ENCODE results near the gene MDM4.

Gene MDM4, protein sequence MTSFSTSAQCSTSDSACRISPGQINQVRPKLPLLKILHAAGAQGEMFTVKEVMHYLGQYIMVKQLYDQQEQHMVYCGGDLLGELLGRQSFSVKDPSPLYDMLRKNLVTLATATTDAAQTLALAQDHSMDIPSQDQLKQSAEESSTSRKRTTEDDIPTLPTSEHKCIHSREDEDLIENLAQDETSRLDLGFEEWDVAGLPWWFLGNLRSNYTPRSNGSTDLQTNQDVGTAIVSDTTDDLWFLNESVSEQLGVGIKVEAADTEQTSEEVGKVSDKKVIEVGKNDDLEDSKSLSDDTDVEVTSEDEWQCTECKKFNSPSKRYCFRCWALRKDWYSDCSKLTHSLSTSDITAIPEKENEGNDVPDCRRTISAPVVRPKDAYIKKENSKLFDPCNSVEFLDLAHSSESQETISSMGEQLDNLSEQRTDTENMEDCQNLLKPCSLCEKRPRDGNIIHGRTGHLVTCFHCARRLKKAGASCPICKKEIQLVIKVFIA

DNA sequence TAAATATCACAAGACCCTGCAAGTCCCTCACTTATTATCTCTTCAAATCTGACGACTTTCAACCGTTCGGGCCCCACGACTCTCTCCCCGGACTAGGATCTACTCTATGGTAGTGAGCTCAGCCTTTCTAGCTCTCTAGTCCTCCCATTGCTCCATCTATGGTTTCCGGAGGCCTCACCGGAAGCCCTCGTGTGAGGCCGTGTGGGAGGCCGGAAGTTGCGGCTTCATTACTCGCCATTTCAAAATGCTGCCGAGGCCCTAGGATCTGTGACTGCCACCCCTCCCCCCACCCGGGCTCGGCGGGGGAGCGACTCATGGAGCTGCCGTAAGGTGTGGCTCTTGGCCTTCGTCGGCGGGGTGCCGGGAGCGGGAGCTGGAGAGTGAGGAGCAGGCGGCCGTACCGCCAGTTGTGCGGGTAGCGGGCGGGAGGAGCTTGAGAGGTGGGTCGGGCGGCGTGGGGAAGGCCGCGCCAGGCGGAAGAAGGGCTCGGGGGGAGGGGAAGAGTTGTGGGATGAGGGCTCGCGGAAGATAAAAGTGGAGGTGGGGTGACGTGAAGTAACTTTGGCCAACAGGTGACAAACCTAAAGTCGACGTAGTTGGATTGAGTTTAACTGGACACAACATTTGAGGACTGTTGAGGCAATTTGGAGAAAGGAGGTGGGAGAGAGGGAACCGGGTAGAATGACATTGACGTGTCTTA, at the start of gene MDM4:
MDM4 (plus strand) TSS at position 227 of the 700 bp plus-strand sequence. CDS start 9,113 bp downstream, outside the sequence.
- Histone ChIP-seq H3K4me1 (ENCODE audit: control insufficient read depth in 1 of 2, insufficient read depth in 2 of 2, low read length in 2 of 2) (peaks cover 14 to 22% of the 10 kb centered on the region in 2 donors), H3K36me3 (ENCODE audit: control insufficient read depth in 1 of 2, insufficient read depth in 2 of 2, low read length in 2 of 2) (peaks cover 0 to 7% of the 10 kb centered on the region in 2 donors)

DNA sequence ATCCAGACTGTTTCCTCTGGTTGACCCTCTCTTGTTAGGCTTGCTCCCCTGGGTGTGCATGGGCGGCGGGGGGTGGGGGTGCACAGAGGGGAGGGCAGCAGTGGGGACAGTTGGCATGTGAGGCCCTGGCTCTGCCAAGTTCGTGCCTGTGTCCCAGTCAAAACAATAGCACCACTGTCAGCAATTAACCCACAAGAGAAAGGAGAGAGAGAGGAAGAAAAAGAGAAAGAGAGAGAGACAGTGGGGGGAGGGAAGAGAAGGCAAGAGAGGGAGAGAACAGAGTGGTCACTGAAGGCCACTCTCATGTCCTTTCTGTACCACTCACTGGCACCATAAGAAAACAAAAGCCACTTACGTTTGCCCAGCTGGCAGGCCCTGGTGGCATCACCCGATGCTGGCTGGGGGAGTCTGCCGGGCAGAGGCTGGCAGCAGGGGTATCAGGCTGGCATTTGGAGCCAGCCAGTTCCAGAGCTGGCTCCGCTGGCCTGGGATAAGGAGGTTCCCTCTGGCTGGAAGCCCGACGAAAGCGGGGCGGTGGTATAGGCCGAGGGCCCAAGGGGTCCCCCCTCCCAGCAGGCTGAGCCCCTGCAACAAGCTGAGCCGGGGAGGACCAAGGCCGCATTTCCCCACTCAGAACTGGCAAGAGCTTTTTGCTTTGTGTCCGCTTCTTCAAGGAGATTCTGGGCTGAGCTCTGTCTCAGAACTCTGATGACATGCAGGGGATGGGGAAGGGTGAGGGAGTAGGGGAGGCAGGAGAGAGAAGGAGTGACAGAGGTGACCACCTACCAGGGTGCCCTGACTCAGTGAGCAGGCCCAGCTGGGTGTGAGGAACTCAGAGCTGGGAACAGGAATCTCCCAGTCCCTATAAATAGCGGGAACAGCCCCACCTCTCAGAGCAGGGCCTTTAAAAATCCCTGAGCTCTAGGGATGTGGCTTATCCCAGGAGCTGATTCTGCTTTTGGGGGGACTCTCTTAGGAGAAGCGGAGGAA, 49.5 kb upstream of the MDM4 start:
- H3K9me3 ChIP-seq (ENCODE audit: control insufficient read depth in 1 of 2, low read length in 2 of 2) = no peaks in the 10 kb centered on the region
- no peaks in the 10 kb centered on the region for H3K27me3 ChIP-seq (ENCODE audit: control insufficient read depth in 1 of 2, insufficient read depth in 2 of 2, low read length in 2 of 2)
- H3K9ac ChIP-seq (ENCODE audit: low read depth in 1 of 2, low read length in 2 of 2) = no peak overlapping the region
- H3K4me3 ChIP-seq (ENCODE audit: low read depth in 1 of 2, low read length in 2 of 2) = no peak overlapping the region
- H3K36me3 ChIP-seq (ENCODE audit: control insufficient read depth in 1 of 2, insufficient read depth in 2 of 2, low read length in 2 of 2) = peaks cover 31 to 56% of the 10 kb centered on the region in 2 donors
- H3K27ac ChIP-seq (ENCODE audit: low read depth, low read length) = peak overlapping the region; percentile 39
- peaks cover 6 to 24% of the 10 kb centered on the region in 2 donors for H3K4me1 ChIP-seq (ENCODE audit: control insufficient read depth in 1 of 2, insufficient read depth in 2 of 2, low read length in 2 of 2)

More for the DNA sequence above, at the start of gene MDM4:
- H3K9me3 ChIP-seq (ENCODE audit: control insufficient read depth in 1 of 2, low read length in 2 of 2) = no peaks in the 10 kb centered on the region
- H3K4me3 ChIP-seq (ENCODE audit: low read depth in 1 of 2, low read length in 2 of 2) = peak within 1 kb of the TSS; percentile 85 to 99
- H3K27me3 ChIP-seq (ENCODE audit: control insufficient read depth in 1 of 2, insufficient read depth in 2 of 2, low read length in 2 of 2) = no peaks in the 10 kb centered on the region
- H3K9ac ChIP-seq (ENCODE audit: low read depth in 1 of 2, low read length in 2 of 2) = peak within 1 kb of the TSS; percentile 56 to 80
- H3K27ac ChIP-seq (ENCODE audit: low read depth, low read length) = peak within 1 kb of the TSS; percentile 97

DNA sequence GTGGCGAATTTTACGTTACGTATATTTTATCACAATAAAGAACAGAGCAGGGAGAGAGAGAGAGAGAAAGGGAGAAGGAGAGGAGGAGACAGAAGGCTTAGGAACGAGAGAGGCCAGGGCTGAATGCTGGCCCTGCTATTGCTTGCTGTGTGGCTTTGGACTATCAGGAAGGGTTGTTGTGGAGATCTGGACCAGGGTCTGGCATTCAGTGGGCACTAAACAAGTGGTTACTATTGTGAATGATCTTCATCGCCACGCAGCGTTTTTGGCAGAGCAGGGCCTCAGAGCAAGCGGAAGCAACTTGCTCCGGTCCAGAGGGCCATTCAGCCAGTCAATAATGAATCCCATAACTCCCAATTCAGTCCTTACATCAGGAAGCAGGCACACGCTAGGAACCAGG, 48.0 kb upstream of the MDM4 start:
- no peaks in the 10 kb centered on the region for H3K27me3 ChIP-seq (ENCODE audit: control insufficient read depth in 1 of 2, insufficient read depth in 2 of 2, low read length in 2 of 2)
- no peak overlapping the region for H3K4me3 ChIP-seq (ENCODE audit: low read depth in 1 of 2, low read length in 2 of 2)
- no peaks in the 10 kb centered on the region for H3K9me3 ChIP-seq (ENCODE audit: control insufficient read depth in 1 of 2, low read length in 2 of 2)
- H3K4me1 ChIP-seq (ENCODE audit: control insufficient read depth in 1 of 2, insufficient read depth in 2 of 2, low read length in 2 of 2) = peaks cover 0 to 28% of the 10 kb centered on the region in 2 donors
- no peak overlapping the region for H3K27ac ChIP-seq (ENCODE audit: low read depth, low read length)
- H3K9ac ChIP-seq (ENCODE audit: low read depth in 1 of 2, low read length in 2 of 2) = no peak overlapping the region
- peaks cover 28 to 43% of the 10 kb centered on the region in 2 donors for H3K36me3 ChIP-seq (ENCODE audit: control insufficient read depth in 1 of 2, insufficient read depth in 2 of 2, low read length in 2 of 2)

DNA sequence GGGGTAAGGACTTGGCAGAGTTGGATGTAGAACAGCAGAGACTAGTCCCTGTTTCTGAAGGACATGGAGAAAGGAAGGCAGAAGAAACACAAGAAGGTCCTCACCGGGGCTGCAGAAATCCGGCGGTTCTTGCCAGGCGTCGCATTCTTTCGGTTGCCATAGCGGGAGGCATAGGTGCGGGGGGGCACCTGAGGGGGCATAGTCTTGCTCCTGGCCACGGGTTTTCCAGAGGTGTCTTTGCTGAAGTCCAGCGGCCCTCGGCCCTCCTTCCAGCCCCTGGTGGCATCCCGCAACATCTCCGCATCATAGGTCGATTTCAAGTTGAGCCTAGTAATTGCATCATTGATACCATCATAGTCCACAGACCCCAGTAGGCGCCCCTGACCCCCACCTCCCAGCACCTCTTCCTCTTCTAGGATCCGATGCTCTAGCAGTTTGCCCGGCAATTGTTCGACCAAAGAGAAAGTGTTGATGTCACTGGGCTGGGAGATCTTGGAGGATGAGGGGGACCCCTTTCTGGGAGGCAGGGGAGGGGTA, 47.4 kb upstream of the MDM4 start:
- peaks cover 0 to 33% of the 10 kb centered on the region in 2 donors for H3K4me1 ChIP-seq (ENCODE audit: control insufficient read depth in 1 of 2, insufficient read depth in 2 of 2, low read length in 2 of 2)
- no peak overlapping the region for H3K9ac ChIP-seq (ENCODE audit: low read depth in 1 of 2, low read length in 2 of 2)
- H3K9me3 ChIP-seq (ENCODE audit: control insufficient read depth in 1 of 2, low read length in 2 of 2) = no peaks in the 10 kb centered on the region
- H3K36me3 ChIP-seq (ENCODE audit: control insufficient read depth in 1 of 2, insufficient read depth in 2 of 2, low read length in 2 of 2) = peaks cover 26 to 37% of the 10 kb centered on the region in 2 donors
- H3K27ac ChIP-seq (ENCODE audit: low read depth, low read length) = no peak overlapping the region
- H3K27me3 ChIP-seq (ENCODE audit: control insufficient read depth in 1 of 2, insufficient read depth in 2 of 2, low read length in 2 of 2) = no peaks in the 10 kb centered on the region
- H3K4me3 ChIP-seq (ENCODE audit: low read depth in 1 of 2, low read length in 2 of 2) = no peak overlapping the region

DNA sequence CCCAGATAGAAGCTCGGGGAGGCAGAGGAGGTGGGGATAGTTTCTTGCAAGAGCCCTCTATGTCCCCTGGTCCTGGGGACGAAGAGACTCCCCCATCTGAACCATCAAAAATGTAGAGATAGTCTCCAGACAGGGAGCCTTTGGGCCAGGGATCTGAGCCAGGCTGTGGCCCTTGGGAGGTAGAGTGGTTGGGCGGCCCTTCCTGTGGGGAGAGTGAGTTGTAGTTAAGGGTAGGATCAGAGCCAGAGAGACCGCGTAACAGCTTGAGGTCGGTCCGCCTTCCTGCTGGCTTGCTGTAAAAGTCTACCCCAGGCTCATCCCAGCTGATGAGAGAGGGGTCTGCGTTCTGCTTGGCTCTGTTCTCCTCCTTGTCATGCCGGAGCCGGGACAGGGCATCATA, 46.9 kb upstream of the MDM4 start:
- no peak overlapping the region for H3K9ac ChIP-seq (ENCODE audit: low read depth in 1 of 2, low read length in 2 of 2)
- H3K9me3 ChIP-seq (ENCODE audit: control insufficient read depth in 1 of 2, low read length in 2 of 2) = no peaks in the 10 kb centered on the region
- no peak overlapping the region for H3K4me3 ChIP-seq (ENCODE audit: low read depth in 1 of 2, low read length in 2 of 2)
- no peaks in the 10 kb centered on the region for H3K27me3 ChIP-seq (ENCODE audit: control insufficient read depth in 1 of 2, insufficient read depth in 2 of 2, low read length in 2 of 2)
- peaks cover 0 to 33% of the 10 kb centered on the region in 2 donors for H3K4me1 ChIP-seq (ENCODE audit: control insufficient read depth in 1 of 2, insufficient read depth in 2 of 2, low read length in 2 of 2)
- H3K36me3 ChIP-seq (ENCODE audit: control insufficient read depth in 1 of 2, insufficient read depth in 2 of 2, low read length in 2 of 2) = peaks cover 22 to 32% of the 10 kb centered on the region in 2 donors
- H3K27ac ChIP-seq (ENCODE audit: low read depth, low read length) = no peak overlapping the region

DNA sequence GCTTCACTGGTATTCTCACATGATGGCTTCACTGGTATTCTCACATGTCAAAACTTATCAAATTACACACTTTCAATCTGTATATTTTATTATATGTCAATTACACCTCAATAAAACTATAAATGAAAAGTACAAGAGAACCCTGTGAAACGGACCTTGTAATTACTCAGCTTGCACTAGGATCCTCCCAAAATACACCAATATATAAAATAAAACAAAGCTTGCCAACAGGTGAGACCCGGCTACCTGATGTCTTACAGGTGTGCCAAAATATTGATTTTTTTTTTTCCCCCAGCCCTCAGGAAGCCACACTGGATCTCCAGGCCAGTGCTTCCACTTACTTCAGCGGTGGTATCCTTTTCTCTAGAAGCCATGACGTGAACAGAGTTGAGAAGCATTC, 44.5 kb upstream of the MDM4 start:
- peaks cover 9 to 16% of the 10 kb centered on the region in 2 donors for H3K4me1 ChIP-seq (ENCODE audit: control insufficient read depth in 1 of 2, insufficient read depth in 2 of 2, low read length in 2 of 2)
- no peak overlapping the region for H3K27ac ChIP-seq (ENCODE audit: low read depth, low read length)
- no peak overlapping the region for H3K9ac ChIP-seq (ENCODE audit: low read depth in 1 of 2, low read length in 2 of 2)
- no peaks in the 10 kb centered on the region for H3K9me3 ChIP-seq (ENCODE audit: control insufficient read depth in 1 of 2, low read length in 2 of 2)
- H3K27me3 ChIP-seq (ENCODE audit: control insufficient read depth in 1 of 2, insufficient read depth in 2 of 2, low read length in 2 of 2) = no peaks in the 10 kb centered on the region
- peaks cover 21 to 27% of the 10 kb centered on the region in 2 donors for H3K36me3 ChIP-seq (ENCODE audit: control insufficient read depth in 1 of 2, insufficient read depth in 2 of 2, low read length in 2 of 2)
- H3K4me3 ChIP-seq (ENCODE audit: low read depth in 1 of 2, low read length in 2 of 2) = no peak overlapping the region

DNA sequence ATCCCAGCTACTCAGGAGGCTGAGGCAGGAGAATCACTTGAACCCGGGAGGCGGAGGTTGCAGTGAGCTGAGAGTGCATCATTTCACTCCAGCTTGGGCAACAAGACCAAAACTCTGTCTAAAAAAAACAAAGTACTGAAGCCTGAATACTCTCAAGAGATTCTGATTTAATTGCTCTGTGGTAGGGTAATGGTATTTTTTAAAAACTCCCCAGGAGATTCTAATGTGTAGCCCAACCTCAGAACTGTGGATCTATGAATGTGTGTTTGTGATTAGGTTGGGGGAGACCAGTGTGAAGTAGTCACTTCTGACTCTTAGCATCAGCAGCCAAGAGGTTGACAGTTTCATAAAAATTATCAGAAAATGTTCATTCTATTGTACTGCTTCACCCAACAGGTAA, 43.5 kb upstream of the MDM4 start:
- Histone ChIP-seq H3K36me3 (ENCODE audit: control insufficient read depth in 1 of 2, insufficient read depth in 2 of 2, low read length in 2 of 2) (peaks cover 18 to 21% of the 10 kb centered on the region in 2 donors), H3K27me3 (ENCODE audit: control insufficient read depth in 1 of 2, insufficient read depth in 2 of 2, low read length in 2 of 2) (no peaks in the 10 kb centered on the region), H3K9me3 (ENCODE audit: control insufficient read depth in 1 of 2, low read length in 2 of 2) (no peaks in the 10 kb centered on the region), H3K4me3 (ENCODE audit: low read depth in 1 of 2, low read length in 2 of 2) (no peak overlapping the region), H3K27ac (ENCODE audit: low read depth, low read length) (no peak overlapping the region), H3K4me1 (ENCODE audit: control insufficient read depth in 1 of 2, insufficient read depth in 2 of 2, low read length in 2 of 2) (peaks cover 16 to 26% of the 10 kb centered on the region in 2 donors), H3K9ac (ENCODE audit: low read depth in 1 of 2, low read length in 2 of 2) (no peak overlapping the region)

DNA sequence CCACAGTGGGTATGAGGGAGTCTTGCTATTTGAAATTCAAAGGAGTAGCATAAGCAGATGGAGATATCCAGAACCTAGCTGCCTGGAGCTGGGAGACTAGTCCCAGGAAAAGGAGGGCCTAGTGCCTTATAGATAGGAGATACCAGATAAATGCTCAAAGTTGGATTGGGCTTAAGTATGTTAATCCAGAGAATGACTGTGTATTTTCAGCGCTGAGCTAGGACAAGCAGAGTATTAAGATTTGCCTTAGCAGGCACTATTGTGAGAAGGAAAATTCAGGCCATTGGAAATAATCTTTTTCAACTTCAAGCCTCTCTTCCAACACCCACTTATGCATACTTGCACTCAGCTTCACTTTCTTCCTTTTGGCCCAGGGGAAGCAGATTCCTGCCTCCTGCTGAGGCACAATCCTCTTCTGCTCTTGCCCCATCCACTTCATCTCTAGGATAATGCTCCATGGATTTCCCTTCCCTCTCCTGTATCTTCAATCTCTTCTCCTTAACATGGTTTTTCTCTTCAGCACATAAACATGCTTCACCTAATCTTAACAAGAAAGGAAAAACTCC, 42.7 kb upstream of the MDM4 start:
- Histone ChIP-seq H3K27me3 (ENCODE audit: control insufficient read depth in 1 of 2, insufficient read depth in 2 of 2, low read length in 2 of 2) (no peaks in the 10 kb centered on the region), H3K9me3 (ENCODE audit: control insufficient read depth in 1 of 2, low read length in 2 of 2) (no peaks in the 10 kb centered on the region), H3K36me3 (ENCODE audit: control insufficient read depth in 1 of 2, insufficient read depth in 2 of 2, low read length in 2 of 2) (peaks cover 12 to 15% of the 10 kb centered on the region in 2 donors), H3K4me3 (ENCODE audit: low read depth in 1 of 2, low read length in 2 of 2) (no peak overlapping the region), H3K9ac (ENCODE audit: low read depth in 1 of 2, low read length in 2 of 2) (peak overlapping the region in 1 of 2 donors; percentile 4), H3K4me1 (ENCODE audit: control insufficient read depth in 1 of 2, insufficient read depth in 2 of 2, low read length in 2 of 2) (peaks cover 24 to 34% of the 10 kb centered on the region in 2 donors), H3K27ac (ENCODE audit: low read depth, low read length) (no peak overlapping the region)

All from duodenal mucosa (tissue), 2 donors.